ENCODE results near the gene AGPAT1.
"Not testable (repeated sequence)": the region's sequence is repeated elsewhere in the genome, so short reads cannot be mapped to it uniquely, and the experiment has no call there.

Gene AGPAT1

GRCh38 chr6:32187009-32187709 lies 11.3 kb upstream of the AGPAT1 start:
- no peak for TF ChIP-seq POLR2A (IDR thresholded peaks at IDR 0.05; ENCODE audit: low read depth, low read length)
- TF ChIP-seq TAF1 (IDR thresholded peaks at IDR 0.05; ENCODE audit: low read depth, low read length) = no peak
- no peak for TF ChIP-seq PAX5 (IDR thresholded peaks at IDR 0.05; ENCODE audit: insufficient read depth, low read length, severe bottlenecking)
- TF ChIP-seq POLR2AphosphoS5 (IDR thresholded peaks at IDR 0.05; ENCODE audit: low read depth, low read length) = no peak
- TF ChIP-seq SPI1 (IDR thresholded peaks at IDR 0.05; ENCODE audit: low read depth, low read length) = peak; percentile 63
- TF ChIP-seq POU2F2 (IDR thresholded peaks at IDR 0.05; ENCODE audit: low read depth, low read length) = no peak
- FAIRE-seq (no peak), DNase-seq (ENCODE audit: insufficient read length, low spot score) (no peak)

- not testable (repeated sequence) for FAIRE-seq
These were observed 10.4 kb upstream of the AGPAT1 start for GRCh38 chr6:32186151-32186840.

GRCh38 chr6:32185681-32186131 lies 9.8 kb upstream of the AGPAT1 start:
- not testable (repeated sequence) for DNase-seq (ENCODE audit: insufficient read length, low spot score)
- peak; percentile 73 for FAIRE-seq

More at GRCh38 chr6:32186151-32186840, 10.4 kb upstream of the AGPAT1 start:
- DNase-seq (ENCODE audit: insufficient read length, low spot score) = not testable (repeated sequence)

GRCh38 chr6:32184084-32184640 lies 8.3 kb upstream of the AGPAT1 start, which contains the start of gene AGER:
Gene AGER, minus strand, starts transcription at chr6:32184253. Its CDS starts 31 bp downstream, at chr6:32184222.
- DNase-seq (ENCODE audit: insufficient read length, low spot score) (no peak), FAIRE-seq (no peak)
- no peak for TF ChIP-seq SPI1 (IDR thresholded peaks at IDR 0.05; ENCODE audit: low read depth, low read length)
- TF ChIP-seq POLR2AphosphoS5 (IDR thresholded peaks at IDR 0.05; ENCODE audit: low read depth, low read length) = peak; percentile 33; the same call in 1 of the 2 replicates

- no peak for TF ChIP-seq TAF1 (IDR thresholded peaks at IDR 0.05; ENCODE audit: low read depth, low read length)
- TF ChIP-seq PAX5 (IDR thresholded peaks at IDR 0.05; ENCODE audit: insufficient read depth, low read length, severe bottlenecking) = no peak
- no peak for TF ChIP-seq POU2F2 (IDR thresholded peaks at IDR 0.05; ENCODE audit: low read depth, low read length)
- TF ChIP-seq POLR2A (IDR thresholded peaks at IDR 0.05; ENCODE audit: low read depth, low read length) = no peak
- TF ChIP-seq POLR2AphosphoS5 (IDR thresholded peaks at IDR 0.05; ENCODE audit: low read depth, low read length) = no peak
- DNase-seq (ENCODE audit: insufficient read length, low spot score) (no peak), FAIRE-seq (no peak)
These were observed 7.7 kb upstream of the AGPAT1 start for GRCh38 chr6:32183483-32184083.

GRCh38 chr6:32183030-32183429 lies 7.1 kb upstream of the AGPAT1 start:
- TF ChIP-seq POLR2A (IDR thresholded peaks at IDR 0.05; ENCODE audit: low read depth, low read length) = no peak
- DNase-seq (ENCODE audit: insufficient read length, low spot score) (no peak), FAIRE-seq (no peak)

GRCh38 chr6:32182555-32182981 lies 6.7 kb upstream of the AGPAT1 start:
- no peak for DNase-seq (ENCODE audit: insufficient read length, low spot score)
- FAIRE-seq = no peak
- TF ChIP-seq POU2F2 (IDR thresholded peaks at IDR 0.05; ENCODE audit: low read depth, low read length) = no peak
- TF ChIP-seq SPI1 (IDR thresholded peaks at IDR 0.05; ENCODE audit: low read depth, low read length) = no peak
- no peak for TF ChIP-seq POLR2A (IDR thresholded peaks at IDR 0.05; ENCODE audit: low read depth, low read length)
- no peak for TF ChIP-seq PAX5 (IDR thresholded peaks at IDR 0.05; ENCODE audit: insufficient read depth, low read length, severe bottlenecking)
- TF ChIP-seq TAF1 (IDR thresholded peaks at IDR 0.05; ENCODE audit: low read depth, low read length) = no peak
- TF ChIP-seq POLR2AphosphoS5 (IDR thresholded peaks at IDR 0.05; ENCODE audit: low read depth, low read length) = no peak

GRCh38 chr6:32181915-32182529 lies 6.1 kb upstream of the AGPAT1 start:
- no peak for TF ChIP-seq POU2F2 (IDR thresholded peaks at IDR 0.05; ENCODE audit: low read depth, low read length)
- TF ChIP-seq SPI1 (IDR thresholded peaks at IDR 0.05; ENCODE audit: low read depth, low read length) = no peak
- no peak for TF ChIP-seq TAF1 (IDR thresholded peaks at IDR 0.05; ENCODE audit: low read depth, low read length)
- no peak for TF ChIP-seq POLR2A (IDR thresholded peaks at IDR 0.05; ENCODE audit: low read depth, low read length)
- no peak for TF ChIP-seq PAX5 (IDR thresholded peaks at IDR 0.05; ENCODE audit: insufficient read depth, low read length, severe bottlenecking)
- TF ChIP-seq POLR2AphosphoS5 (IDR thresholded peaks at IDR 0.05; ENCODE audit: low read depth, low read length) = no peak
- FAIRE-seq = no peak
- no peak for DNase-seq (ENCODE audit: insufficient read length, low spot score)

- FAIRE-seq = no peak
- TF ChIP-seq POU2F2 (IDR thresholded peaks at IDR 0.05; ENCODE audit: low read depth, low read length) (no peak), POLR2AphosphoS5 (IDR thresholded peaks at IDR 0.05; ENCODE audit: low read depth, low read length) (no peak), TAF1 (IDR thresholded peaks at IDR 0.05; ENCODE audit: low read depth, low read length) (no peak), POLR2A (IDR thresholded peaks at IDR 0.05; ENCODE audit: low read depth, low read length) (no peak), PAX5 (IDR thresholded peaks at IDR 0.05; ENCODE audit: insufficient read depth, low read length, severe bottlenecking) (no peak), SPI1 (IDR thresholded peaks at IDR 0.05; ENCODE audit: low read depth, low read length) (no peak)
- DNase-seq (ENCODE audit: insufficient read length, low spot score) = no peak
These were observed 5.3 kb upstream of the AGPAT1 start for GRCh38 chr6:32181148-32181702.

All from GM12891 (cell line).